A549 treated with CpdA at 1 μM for 4 hours (cell line): ENCODE measurements around the gene DMRT2. TPM values are rescaled to one million over a fixed set of nuclear protein-coding genes. Genes with fewer than 3 reads are reported as not detected.

ENCODE experiments used
- total RNA-seq: library from RNA; stranded (reverse); fragments of 200-300 nt; extraction: Qiagen RNA extraction; gene quantifications from 5 replicates; pipeline ENCODE4 v1.2.3, GENCODE V29; 2022; ENCODE audit warnings: low read depth

The DMRT2 gene
- 0.09 to 0.13 TPM in 2 of 5 replicates, not detected in the others for total RNA-seq

GRCh38 chr9:1050125-1050895, at the start of gene DMRT2:
Gene DMRT2, plus strand, starts transcription at chr9:1050357. Its CDS starts 1,257 bp downstream, at chr9:1051614.

Other genes starting within 250 kb of the DMRT2 start
- gene DMRT1, start 208.7 kb upstream of the DMRT2 start, total RNA-seq = 0.02 TPM in 1 of 5 replicates, not detected in the others
- gene DMRT3, start 73.7 kb upstream of the DMRT2 start, total RNA-seq = not detected in 5 replicates